ENCODE measurements around the gene LFNG.

DNA sequence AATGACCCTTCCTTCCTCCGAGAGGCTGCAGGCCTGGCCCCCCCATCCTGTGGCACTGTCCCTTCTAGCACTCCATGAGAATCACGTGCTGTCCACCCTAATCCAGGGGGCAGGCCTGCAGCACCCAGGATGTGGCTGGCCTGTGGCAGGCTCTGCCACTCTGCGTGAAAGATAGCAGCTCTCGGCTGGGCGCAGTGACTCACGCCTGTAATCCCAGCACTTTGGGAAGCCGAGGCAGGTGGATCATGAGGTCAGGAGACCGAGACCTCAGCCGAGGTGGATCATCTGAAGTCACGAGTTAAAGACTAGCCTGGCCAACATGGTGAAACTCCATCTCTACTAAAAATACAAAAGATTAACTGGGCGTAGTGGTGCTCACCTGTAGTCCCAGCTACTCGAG is 18.9 kb upstream of the LFNG start:
- TF ChIP-seq, protein P1, sequence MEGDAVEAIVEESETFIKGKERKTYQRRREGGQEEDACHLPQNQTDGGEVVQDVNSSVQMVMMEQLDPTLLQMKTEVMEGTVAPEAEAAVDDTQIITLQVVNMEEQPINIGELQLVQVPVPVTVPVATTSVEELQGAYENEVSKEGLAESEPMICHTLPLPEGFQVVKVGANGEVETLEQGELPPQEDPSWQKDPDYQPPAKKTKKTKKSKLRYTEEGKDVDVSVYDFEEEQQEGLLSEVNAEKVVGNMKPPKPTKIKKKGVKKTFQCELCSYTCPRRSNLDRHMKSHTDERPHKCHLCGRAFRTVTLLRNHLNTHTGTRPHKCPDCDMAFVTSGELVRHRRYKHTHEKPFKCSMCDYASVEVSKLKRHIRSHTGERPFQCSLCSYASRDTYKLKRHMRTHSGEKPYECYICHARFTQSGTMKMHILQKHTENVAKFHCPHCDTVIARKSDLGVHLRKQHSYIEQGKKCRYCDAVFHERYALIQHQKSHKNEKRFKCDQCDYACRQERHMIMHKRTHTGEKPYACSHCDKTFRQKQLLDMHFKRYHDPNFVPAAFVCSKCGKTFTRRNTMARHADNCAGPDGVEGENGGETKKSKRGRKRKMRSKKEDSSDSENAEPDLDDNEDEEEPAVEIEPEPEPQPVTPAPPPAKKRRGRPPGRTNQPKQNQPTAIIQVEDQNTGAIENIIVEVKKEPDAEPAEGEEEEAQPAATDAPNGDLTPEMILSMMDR (IDR thresholded peaks at IDR 0.05) = no peak
- TF ChIP-seq NPAS2 (CRISPR knock-in tag; IDR thresholded peaks at IDR 0.05; ENCODE audit: borderline replicate concordance) (no peak), POLR2A (IDR thresholded peaks at IDR 0.05; ENCODE audit: low read length) (no peak), CHD2 (IDR thresholded peaks at IDR 0.05; ENCODE audit: low read length, partially characterized antibody) (no peak), EP300 (IDR thresholded peaks at IDR 0.05) (no peak)
- TF ChIP-seq, protein P2, sequence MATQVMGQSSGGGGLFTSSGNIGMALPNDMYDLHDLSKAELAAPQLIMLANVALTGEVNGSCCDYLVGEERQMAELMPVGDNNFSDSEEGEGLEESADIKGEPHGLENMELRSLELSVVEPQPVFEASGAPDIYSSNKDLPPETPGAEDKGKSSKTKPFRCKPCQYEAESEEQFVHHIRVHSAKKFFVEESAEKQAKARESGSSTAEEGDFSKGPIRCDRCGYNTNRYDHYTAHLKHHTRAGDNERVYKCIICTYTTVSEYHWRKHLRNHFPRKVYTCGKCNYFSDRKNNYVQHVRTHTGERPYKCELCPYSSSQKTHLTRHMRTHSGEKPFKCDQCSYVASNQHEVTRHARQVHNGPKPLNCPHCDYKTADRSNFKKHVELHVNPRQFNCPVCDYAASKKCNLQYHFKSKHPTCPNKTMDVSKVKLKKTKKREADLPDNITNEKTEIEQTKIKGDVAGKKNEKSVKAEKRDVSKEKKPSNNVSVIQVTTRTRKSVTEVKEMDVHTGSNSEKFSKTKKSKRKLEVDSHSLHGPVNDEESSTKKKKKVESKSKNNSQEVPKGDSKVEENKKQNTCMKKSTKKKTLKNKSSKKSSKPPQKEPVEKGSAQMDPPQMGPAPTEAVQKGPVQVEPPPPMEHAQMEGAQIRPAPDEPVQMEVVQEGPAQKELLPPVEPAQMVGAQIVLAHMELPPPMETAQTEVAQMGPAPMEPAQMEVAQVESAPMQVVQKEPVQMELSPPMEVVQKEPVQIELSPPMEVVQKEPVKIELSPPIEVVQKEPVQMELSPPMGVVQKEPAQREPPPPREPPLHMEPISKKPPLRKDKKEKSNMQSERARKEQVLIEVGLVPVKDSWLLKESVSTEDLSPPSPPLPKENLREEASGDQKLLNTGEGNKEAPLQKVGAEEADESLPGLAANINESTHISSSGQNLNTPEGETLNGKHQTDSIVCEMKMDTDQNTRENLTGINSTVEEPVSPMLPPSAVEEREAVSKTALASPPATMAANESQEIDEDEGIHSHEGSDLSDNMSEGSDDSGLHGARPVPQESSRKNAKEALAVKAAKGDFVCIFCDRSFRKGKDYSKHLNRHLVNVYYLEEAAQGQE (IDR thresholded peaks at IDR 0.05) = no peak
- TF ChIP-seq, protein P3, sequence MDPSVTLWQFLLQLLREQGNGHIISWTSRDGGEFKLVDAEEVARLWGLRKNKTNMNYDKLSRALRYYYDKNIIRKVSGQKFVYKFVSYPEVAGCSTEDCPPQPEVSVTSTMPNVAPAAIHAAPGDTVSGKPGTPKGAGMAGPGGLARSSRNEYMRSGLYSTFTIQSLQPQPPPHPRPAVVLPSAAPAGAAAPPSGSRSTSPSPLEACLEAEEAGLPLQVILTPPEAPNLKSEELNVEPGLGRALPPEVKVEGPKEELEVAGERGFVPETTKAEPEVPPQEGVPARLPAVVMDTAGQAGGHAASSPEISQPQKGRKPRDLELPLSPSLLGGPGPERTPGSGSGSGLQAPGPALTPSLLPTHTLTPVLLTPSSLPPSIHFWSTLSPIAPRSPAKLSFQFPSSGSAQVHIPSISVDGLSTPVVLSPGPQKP (IDR thresholded peaks at IDR 0.05; ENCODE audit: low read depth, low read length) = no peak
